Measurements from ENCODE around the gene POSTN.

DNA sequence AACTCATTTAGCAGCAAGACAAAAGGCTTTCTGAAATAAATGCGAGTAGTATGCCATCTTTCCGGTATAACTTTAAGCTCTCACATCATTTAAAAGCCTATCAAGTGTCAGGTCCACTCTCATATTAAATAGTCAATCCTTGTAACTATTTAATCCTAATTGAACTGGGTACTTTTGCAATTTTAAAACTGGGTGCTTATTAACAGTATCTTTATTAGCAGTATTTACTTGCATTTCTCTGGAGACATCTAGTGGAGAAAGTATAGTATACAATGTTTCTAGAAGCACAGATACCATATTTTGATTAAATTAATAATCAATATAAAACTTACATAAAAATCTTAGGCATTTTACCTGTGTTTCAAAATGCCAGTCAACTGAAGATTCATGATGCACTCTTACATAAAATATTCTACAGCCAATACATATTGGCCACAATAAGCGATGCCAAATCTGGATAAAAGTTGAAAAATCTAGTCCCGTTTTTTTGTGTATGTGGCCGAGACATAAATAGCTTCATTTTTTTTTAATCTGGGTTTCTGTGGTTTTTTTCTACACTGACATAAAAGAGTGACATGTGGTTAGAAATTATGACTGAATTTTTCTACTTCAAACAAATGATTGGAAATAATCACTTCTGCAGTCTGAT lies 4.3 kb upstream of the POSTN start:
- TF ChIP-seq, protein P1, sequence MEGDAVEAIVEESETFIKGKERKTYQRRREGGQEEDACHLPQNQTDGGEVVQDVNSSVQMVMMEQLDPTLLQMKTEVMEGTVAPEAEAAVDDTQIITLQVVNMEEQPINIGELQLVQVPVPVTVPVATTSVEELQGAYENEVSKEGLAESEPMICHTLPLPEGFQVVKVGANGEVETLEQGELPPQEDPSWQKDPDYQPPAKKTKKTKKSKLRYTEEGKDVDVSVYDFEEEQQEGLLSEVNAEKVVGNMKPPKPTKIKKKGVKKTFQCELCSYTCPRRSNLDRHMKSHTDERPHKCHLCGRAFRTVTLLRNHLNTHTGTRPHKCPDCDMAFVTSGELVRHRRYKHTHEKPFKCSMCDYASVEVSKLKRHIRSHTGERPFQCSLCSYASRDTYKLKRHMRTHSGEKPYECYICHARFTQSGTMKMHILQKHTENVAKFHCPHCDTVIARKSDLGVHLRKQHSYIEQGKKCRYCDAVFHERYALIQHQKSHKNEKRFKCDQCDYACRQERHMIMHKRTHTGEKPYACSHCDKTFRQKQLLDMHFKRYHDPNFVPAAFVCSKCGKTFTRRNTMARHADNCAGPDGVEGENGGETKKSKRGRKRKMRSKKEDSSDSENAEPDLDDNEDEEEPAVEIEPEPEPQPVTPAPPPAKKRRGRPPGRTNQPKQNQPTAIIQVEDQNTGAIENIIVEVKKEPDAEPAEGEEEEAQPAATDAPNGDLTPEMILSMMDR (IDR thresholded peaks at IDR 0.05), result peak; percentile 48
- no peak for TF ChIP-seq EHMT2 (IDR thresholded peaks at IDR 0.05; ENCODE audit: low read depth)
- TF ChIP-seq CHD2 (IDR thresholded peaks at IDR 0.05; ENCODE audit: low read length, partially characterized antibody), result no peak
- no peak for TF ChIP-seq POLR2A (IDR thresholded peaks at IDR 0.05; ENCODE audit: low read length)
- TF ChIP-seq, protein P2, sequence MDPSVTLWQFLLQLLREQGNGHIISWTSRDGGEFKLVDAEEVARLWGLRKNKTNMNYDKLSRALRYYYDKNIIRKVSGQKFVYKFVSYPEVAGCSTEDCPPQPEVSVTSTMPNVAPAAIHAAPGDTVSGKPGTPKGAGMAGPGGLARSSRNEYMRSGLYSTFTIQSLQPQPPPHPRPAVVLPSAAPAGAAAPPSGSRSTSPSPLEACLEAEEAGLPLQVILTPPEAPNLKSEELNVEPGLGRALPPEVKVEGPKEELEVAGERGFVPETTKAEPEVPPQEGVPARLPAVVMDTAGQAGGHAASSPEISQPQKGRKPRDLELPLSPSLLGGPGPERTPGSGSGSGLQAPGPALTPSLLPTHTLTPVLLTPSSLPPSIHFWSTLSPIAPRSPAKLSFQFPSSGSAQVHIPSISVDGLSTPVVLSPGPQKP (IDR thresholded peaks at IDR 0.05; ENCODE audit: low read depth, low read length), result no peak
- no peak for TF ChIP-seq RCOR1 (IDR thresholded peaks at IDR 0.05; ENCODE audit: low read depth, low read length)
- no peak for TF ChIP-seq MAZ (IDR thresholded peaks at IDR 0.05; ENCODE audit: borderline replicate concordance, low read depth, low read length)
- TF ChIP-seq, protein P3, sequence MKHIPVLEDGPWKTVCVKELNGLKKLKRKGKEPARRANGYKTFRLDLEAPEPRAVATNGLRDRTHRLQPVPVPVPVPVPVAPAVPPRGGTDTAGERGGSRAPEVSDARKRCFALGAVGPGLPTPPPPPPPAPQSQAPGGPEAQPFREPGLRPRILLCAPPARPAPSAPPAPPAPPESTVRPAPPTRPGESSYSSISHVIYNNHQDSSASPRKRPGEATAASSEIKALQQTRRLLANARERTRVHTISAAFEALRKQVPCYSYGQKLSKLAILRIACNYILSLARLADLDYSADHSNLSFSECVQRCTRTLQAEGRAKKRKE (CRISPR knock-in tag; IDR thresholded peaks at IDR 0.05; ENCODE audit: low read depth), result no peak
- TF ChIP-seq CHD4 (IDR thresholded peaks at IDR 0.05; ENCODE audit: borderline replicate concordance), result no peak
- TF ChIP-seq BHLHE40 (IDR thresholded peaks at IDR 0.05; ENCODE audit: low read depth, low read length), result no peak
